HEK293 (cell line): ENCODE measurements around the gene PRM1.
"Not testable (repeated sequence)": the region's sequence is repeated elsewhere in the genome, so short reads cannot be mapped to it uniquely, and the experiment has no call there.

Experiments used
- CTCF ChIA-PET: fragments of 350-600 bp; formaldehyde crosslinking; extraction: SDS; loops from one replicate; lab custom pipeline; 2021; ENCODE audit warnings: antibody characterized with exemption; lab: Yijun Ruan, JAX
- POLR2A ChIA-PET: fragments of 300-600 bp; formaldehyde crosslinking; extraction: SDS; loops from one replicate; lab custom pipeline; 2020; ENCODE audit warnings: antibody characterized with exemption, inconsistent platforms; lab: Yijun Ruan, JAX
- H3K27ac ChIP-seq: fragments of 200-500 bp; sonication (Bioruptor generic); 2 replicates; pipeline ENCODE4 v1.5.1; 2014; ENCODE audit warnings: low read depth, low read length, control low read depth, inconsistent platforms; ENCODE audit errors: extremely low read depth
- H3K36me3 ChIP-seq, 2 experiments: fragments of 200-500 bp in 1 of 2; sonication (Bioruptor generic) in 1 of 2; 1 replicate in 1 of 2; 2 replicates in 1 of 2; pipeline ENCODE4 v1.5.1; 2014 to 2017; ENCODE audit warnings: inconsistent platforms in 2 of 2, low read length in 2 of 2; ENCODE audit not compliant: control insufficient read depth in 2 of 2, insufficient read depth in 1 of 2
- H3K4me1 ChIP-seq: fragments of 200-500 bp; sonication (Bioruptor generic); 2 replicates; pipeline ENCODE4 v1.5.1; 2014; ENCODE audit warnings: mild to moderate bottlenecking, low read length, inconsistent platforms; ENCODE audit not compliant: control insufficient read depth, insufficient read depth
- H3K4me3 ChIP-seq: 2 replicates; pipeline ENCODE4 v1.5.1; 2011; ENCODE audit warnings: low read depth, mild to moderate bottlenecking, control low read depth, low read length, moderate library complexity
- H3K9me3 ChIP-seq: fragments of 200-500 bp; sonication (Bioruptor generic); 2 replicates; pipeline ENCODE4 v1.5.1; 2014; ENCODE audit warnings: low read depth, low read length, inconsistent platforms; ENCODE audit not compliant: control insufficient read depth, insufficient read depth
- IKZF3 ChIP-seq: fragments of 450-650 bp; IDR thresholded peaks from 2 replicates; pipeline ENCODE4 v1.5.0; 2018; ENCODE audit warnings: missing biosample characterization, mild to moderate bottlenecking, missing genetic modification characterization, moderate library complexity
- ZBTB17 ChIP-seq: fragments of 450-650 bp; formaldehyde crosslinking; IDR thresholded peaks from 2 replicates; pipeline ENCODE4 v1.5.1; 2016; ENCODE audit warnings: missing biosample characterization, missing genetic modification characterization
- ZBTB7A ChIP-seq: fragments of 450-650 bp; formaldehyde crosslinking; IDR thresholded peaks from 2 replicates; pipeline ENCODE4 v1.5.1; 2016; ENCODE audit warnings: low read depth, missing biosample characterization, missing genetic modification characterization
- ZIC2 ChIP-seq: fragments of 450-650 bp; formaldehyde crosslinking; IDR thresholded peaks from 2 replicates; pipeline ENCODE4 v1.5.1; 2016; ENCODE audit warnings: missing biosample characterization, missing genetic modification characterization
- ZNF121 ChIP-seq: fragments of 450-650 bp; formaldehyde crosslinking; IDR thresholded peaks from 2 replicates; pipeline ENCODE4 v1.5.1; 2016; ENCODE audit warnings: missing biosample characterization, missing genetic modification characterization
- ZNF335 ChIP-seq: fragments of 450-650 bp; formaldehyde crosslinking; conservative IDR thresholded peaks from 2 replicates; pipeline ENCODE4 v1.5.1; 2016; ENCODE audit warnings: missing biosample characterization, missing genetic modification characterization
- ZNF341 ChIP-seq: fragments of 450-650 bp; formaldehyde crosslinking; IDR thresholded peaks from 2 replicates; pipeline ENCODE4; 2016; ENCODE audit warnings: low read depth, missing biosample characterization, missing genetic modification characterization
- ZNF426 ChIP-seq: fragments of 450-650 bp; formaldehyde crosslinking; IDR thresholded peaks from 2 replicates; pipeline ENCODE4 v1.5.1; 2017; ENCODE audit warnings: missing biosample characterization, missing genetic modification characterization, mild to moderate bottlenecking, inconsistent platforms, moderate library complexity
- ZNF510 ChIP-seq: fragments of 450-650 bp; formaldehyde crosslinking; IDR thresholded peaks from 2 replicates; pipeline ENCODE4 v1.5.1; 2018; ENCODE audit warnings: mild to moderate bottlenecking, missing genetic modification characterization, missing biosample characterization; ENCODE audit not compliant: insufficient replicate concordance
- ZNF561 ChIP-seq: fragments of 450-650 bp; IDR thresholded peaks from 2 replicates; pipeline ENCODE4 v1.5.1; 2018; ENCODE audit warnings: missing biosample characterization, missing genetic modification characterization, borderline replicate concordance
- ZNF830 ChIP-seq: fragments of 450-650 bp; IDR thresholded peaks from 2 replicates; pipeline ENCODE4 v1.5.0; 2018; ENCODE audit warnings: missing biosample characterization, missing genetic modification characterization, low read depth, mild to moderate bottlenecking, moderate library complexity

PRM1 gene

DNA sequence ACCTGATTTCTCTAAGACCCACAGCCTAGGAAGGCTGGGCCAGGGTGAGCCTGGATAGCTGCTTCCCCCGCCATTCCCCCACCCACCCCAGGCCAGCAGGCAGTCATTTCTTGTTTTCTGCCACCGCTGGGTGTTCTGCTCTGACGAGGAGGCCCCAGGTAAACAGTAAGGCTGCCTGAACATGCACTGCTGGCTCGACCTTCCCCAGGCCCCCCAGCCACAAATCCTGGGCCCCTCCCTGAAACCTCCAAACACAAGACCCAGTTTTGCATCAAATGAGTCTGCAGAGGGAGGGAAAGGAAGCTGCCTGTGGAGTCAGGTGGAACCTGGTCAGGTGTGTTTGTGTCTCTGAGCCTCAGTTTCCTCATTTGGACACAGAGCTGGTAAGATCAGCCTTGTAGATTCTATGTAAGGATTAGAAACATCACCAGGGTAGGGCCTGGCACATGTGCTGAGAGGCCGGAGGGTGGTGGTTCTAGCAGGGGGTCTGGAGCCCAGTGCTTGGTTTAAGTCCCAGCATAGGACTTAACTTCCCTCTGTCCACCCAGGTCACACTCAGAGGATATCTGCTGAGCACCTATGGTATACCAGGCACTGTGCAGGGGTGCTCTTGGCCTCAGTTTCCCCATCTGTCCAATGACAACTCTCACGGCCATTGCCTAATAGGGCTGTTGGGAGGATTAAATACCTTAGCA, 18.9 kb upstream of the PRM1 start:
- Histone ChIP-seq H3K9me3 (no peaks in the 10 kb centered on the region), H3K4me3 (no peak overlapping the region), H3K36me3 (no peaks in the 10 kb centered on the region), H3K4me1 (0 out of 2 replicates have a peak, but pooled peaks cover 2% of the 10 kb centered on the region), H3K27ac (no peak overlapping the region)
- ChIA-PET CTCF (no interaction called here), POLR2A (no interaction called here)
- TF ChIP-seq ZNF510 (tag by site-specific recombination): no peak
- TF ChIP-seq ZNF830: no peak
- no peak for TF ChIP-seq IKZF3 (tag by site-specific recombination)
- TF ChIP-seq ZNF561: no peak

DNA sequence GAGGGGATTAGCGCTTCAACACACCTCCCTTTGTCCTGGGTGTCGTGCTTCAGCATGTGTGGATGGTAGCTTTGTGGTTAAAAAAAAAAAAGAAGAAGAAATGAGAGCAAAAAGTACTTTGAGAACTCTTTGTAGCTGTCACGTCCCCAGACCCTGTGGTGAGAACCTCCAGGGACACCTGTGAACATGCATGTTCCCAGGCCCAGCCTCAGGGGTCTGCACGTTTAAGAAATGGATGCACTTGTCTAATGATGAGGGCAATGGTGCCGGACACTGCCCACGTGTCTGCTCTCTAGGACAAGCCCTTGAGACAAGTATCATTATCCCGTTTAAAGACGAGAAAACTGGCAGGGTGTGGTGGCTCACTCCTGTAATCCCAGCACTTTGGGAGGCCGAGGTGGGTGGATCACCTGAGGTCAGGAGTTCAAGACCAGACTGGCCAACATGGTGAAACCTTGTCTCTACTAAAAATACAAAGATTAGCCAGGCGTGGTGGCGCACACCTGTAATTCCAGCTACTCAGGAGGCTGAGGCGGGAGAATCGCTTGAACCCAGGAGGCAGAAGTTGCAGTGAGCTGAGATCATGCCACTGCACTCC, 17.9 kb upstream of the PRM1 start:
- H3K36me3 ChIP-seq, H3K9me3 ChIP-seq, H3K4me1 ChIP-seq, H3K27ac ChIP-seq, CTCF ChIA-PET, H3K4me3 ChIP-seq, POLR2A ChIA-PET: not testable (repeated sequence)

DNA sequence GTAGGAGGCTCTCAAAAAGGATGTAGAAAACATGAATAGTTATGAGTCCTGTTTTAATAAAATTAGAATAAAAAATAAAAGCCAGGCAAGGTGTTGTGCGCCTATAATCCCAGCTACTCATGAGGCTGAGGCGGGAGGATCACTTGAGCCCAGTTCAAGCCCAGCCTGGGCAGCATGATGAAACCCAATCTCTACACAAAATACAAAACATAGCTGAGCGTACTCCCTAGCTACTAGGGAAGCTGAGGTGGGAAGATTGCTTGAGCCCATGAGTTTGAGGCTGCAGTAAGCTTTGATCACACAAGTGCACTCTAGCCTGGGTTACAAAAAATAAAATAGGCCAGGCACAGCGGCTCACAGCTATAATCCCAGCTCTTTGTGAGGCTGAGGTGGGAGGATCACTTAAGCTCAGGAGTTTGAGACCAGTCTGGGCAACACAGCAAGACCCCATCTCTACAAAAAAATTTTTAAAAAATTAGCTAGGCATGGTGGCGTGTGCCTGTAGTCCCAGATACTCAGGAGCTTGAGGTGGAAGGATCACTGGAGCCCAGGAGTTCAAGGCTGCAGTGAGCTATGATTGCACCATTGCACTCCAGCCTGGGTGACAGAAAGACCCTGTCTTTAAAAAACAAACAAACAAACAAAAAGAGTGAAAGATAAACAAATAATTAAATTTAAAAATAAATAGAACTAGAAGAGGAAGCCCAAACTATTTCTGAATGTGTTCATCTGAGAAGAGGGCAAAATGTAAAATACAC, 17.2 kb upstream of the PRM1 start:
- CTCF ChIA-PET: no interaction called here
- no peak overlapping the region for H3K4me3 ChIP-seq
- POLR2A ChIA-PET: interaction anchor here (2.4 kb wide), 1 partner anchor 42 kb away, joined by 8 read pairs; the partner anchor contains the start of gene SOCS1
- no peaks in the 10 kb centered on the region for H3K9me3 ChIP-seq
- TF ChIP-seq ZNF426 (tag by site-specific recombination) (no peak), ZNF121 (tag by site-specific recombination) (peak; percentile 79)
- H3K27ac ChIP-seq: no peak overlapping the region
- H3K4me1 ChIP-seq: peaks cover 2% of the 10 kb centered on the region; the same call in 1 of the 2 replicates
- no peaks in the 10 kb centered on the region for H3K36me3 ChIP-seq

DNA sequence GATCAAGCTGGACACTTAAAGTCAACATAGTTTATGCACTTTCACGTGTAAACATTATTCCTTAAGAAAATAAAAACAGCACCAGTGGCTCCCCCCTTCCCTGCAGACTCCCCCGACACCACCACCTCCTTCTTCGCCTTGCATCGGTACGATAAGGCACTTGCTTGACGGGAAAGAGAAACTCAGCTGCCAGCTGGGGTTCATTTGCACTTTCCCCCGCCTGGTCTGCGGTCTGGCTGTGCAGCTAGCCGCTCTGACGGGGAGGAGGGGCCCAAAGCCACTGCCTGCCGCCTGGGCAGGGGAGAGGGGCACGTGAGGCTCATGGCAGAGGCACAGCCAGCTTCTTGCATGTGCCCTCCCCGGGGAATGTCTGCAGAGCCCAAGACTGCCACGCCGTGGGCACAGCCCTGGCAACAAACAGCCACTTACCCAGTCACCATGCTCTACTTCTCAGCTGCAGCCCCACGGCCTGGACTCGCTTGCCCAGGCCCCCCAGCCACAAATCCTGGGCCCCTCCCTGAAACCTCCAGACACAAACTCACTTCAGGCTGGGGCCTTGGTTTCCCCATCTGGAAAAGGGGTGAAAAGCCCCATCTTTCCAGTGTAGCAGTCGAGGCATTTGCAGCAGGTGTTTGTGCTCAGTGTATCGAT, 16.5 kb upstream of the PRM1 start:
- H3K36me3 ChIP-seq: no peaks in the 10 kb centered on the region
- H3K27ac ChIP-seq: no peak overlapping the region
- H3K4me1 ChIP-seq: no peaks in the 10 kb centered on the region; the same call in 1 of the 2 replicates
- CTCF ChIA-PET: no interaction called here
- H3K4me3 ChIP-seq: no peak overlapping the region
- POLR2A ChIA-PET: interaction anchor here (2.4 kb wide), 1 partner anchor 42 kb away, joined by 8 read pairs; the partner anchor contains the start of gene SOCS1
- H3K9me3 ChIP-seq: no peaks in the 10 kb centered on the region
- TF ChIP-seq ZNF341 (tag by site-specific recombination): peak; percentile 16; the same call in 1 of the 2 replicates
- TF ChIP-seq ZIC2: peak; percentile 31; the same call in 1 of the 2 replicates
- peak; percentile 46 for TF ChIP-seq ZNF335 (tag by site-specific recombination)
- peak; percentile 36; the same call in 1 of the 2 replicates for TF ChIP-seq ZBTB17 (tag by site-specific recombination)
- TF ChIP-seq ZBTB7A (tag by site-specific recombination): no peak
